A549 treated with GW870086 at 1 μM for 4 hours (cell line): Measurements from ENCODE around the gene ORAI2. TPM values are rescaled to one million over a fixed set of nuclear protein-coding genes. Genes with fewer than 3 reads are reported as not detected.

Experiments
- total RNA-seq: library from RNA; stranded (reverse); fragments of 200-300 nt; extraction: Qiagen RNA extraction; gene quantifications from 5 replicates; pipeline ENCODE4 v1.2.3, GENCODE V29; 2022; ENCODE audit warnings: low read depth

ORAI2 gene
- 29.7 to 36.7 TPM (median 32.1 TPM) in 5 replicates for total RNA-seq

GRCh38 chr7:102433219-102434038, at the start of gene ORAI2:
TSS of gene ORAI2 (plus strand) at chr7:102433575. CDS start at chr7:102438957, 5,382 bp downstream.

GRCh38 chr7:102395873-102396709, 37.3 kb upstream of the ORAI2 start, which contains the start of gene PRKRIP1:
TSS of gene PRKRIP1 (plus strand) at chr7:102396363. CDS start at chr7:102396412, 49 bp downstream.

GRCh38 chr7:102464577-102465280, 31.4 kb downstream of the ORAI2 start, which contains the start of the genes ALKBH4 and LRWD1:
TSS of gene ALKBH4 (minus strand) at chr7:102464863. CDS start at chr7:102464836, 27 bp downstream.
TSS of gene LRWD1 (plus strand) at chr7:102464984. CDS start at chr7:102465081, 97 bp downstream.

GRCh38 chr7:102478314-102479208, 45.2 kb downstream of the ORAI2 start, which contains the start of gene POLR2J:
TSS of gene POLR2J (minus strand) at chr7:102478922. CDS start at chr7:102478860, 62 bp downstream.

Other genes starting within 250 kb of the ORAI2 start
- gene SH2B2, start 146.7 kb upstream of the ORAI2 start, total RNA-seq = 2.1 to 3.8 TPM (median 3.6 TPM) in 5 replicates
- not detected in 5 replicates for gene SPDYE6, start 77.1 kb upstream of the ORAI2 start, total RNA-seq
- 21.2 to 24.5 TPM (median 23.0 TPM) in 5 replicates for gene PRKRIP1, start 37.2 kb upstream of the ORAI2 start, total RNA-seq
- 9.1 to 14.4 TPM (median 11.4 TPM) in 5 replicates for gene ALKBH4, start 31.3 kb downstream of the ORAI2 start, total RNA-seq
- gene LRWD1, start 31.4 kb downstream of the ORAI2 start, total RNA-seq = 25.5 to 31.2 TPM (median 29.0 TPM) in 5 replicates
- gene POLR2J, start 45.3 kb downstream of the ORAI2 start, total RNA-seq = 103 to 112 TPM (median 105 TPM) in 5 replicates
- gene RASA4B, start 84.2 kb downstream of the ORAI2 start, total RNA-seq = 1.1 to 2.4 TPM (median 2.1 TPM) in 5 replicates
- gene UPK3BL2, start 110.1 kb downstream of the ORAI2 start, total RNA-seq = 1.3 to 3.3 TPM (median 2.3 TPM) in 5 replicates
- not detected in 5 replicates for gene SPDYE2, start 117.7 kb downstream of the ORAI2 start, total RNA-seq
- 14.5 to 41.0 TPM (median 36.3 TPM) in 5 replicates for gene POLR2J3, start 139.0 kb downstream of the ORAI2 start, total RNA-seq
- gene RASA4, start 183.2 kb downstream of the ORAI2 start, total RNA-seq = 1.5 to 2.5 TPM (median 1.7 TPM) in 5 replicates
- gene UPK3BL1, start 209.2 kb downstream of the ORAI2 start, total RNA-seq = 8.5 to 20.2 TPM (median 12.7 TPM) in 5 replicates
- not detected in 5 replicates for gene SPDYE2B, start 216.7 kb downstream of the ORAI2 start, total RNA-seq
- gene POLR2J2, start 238.1 kb downstream of the ORAI2 start, total RNA-seq = 0.07 to 0.95 TPM (median 0.30 TPM) in 5 replicates